ENCODE measurements around the gene IL12RB1.
"Not testable (repeated sequence)": the region's sequence is repeated elsewhere in the genome, so short reads cannot be mapped to it uniquely, and the experiment has no call there.

Gene IL12RB1

GRCh38 chr19:18046059-18046718, 40.5 kb downstream of the IL12RB1 start:
- no peak for TF ChIP-seq CTCF (IDR thresholded peaks at IDR 0.05; ENCODE audit: borderline replicate concordance, control extremely low read depth, extremely low read depth, insufficient read depth, missing control alignments)
- in situ Hi-C loops (cut with MboI; ENCODE audit: low sequenced_read_pairs, unreplicated experiment) = no loop called here
- no peak for DNase-seq (ENCODE audit: low spot score)

GRCh38 chr19:18045307-18046050, 41.3 kb downstream of the IL12RB1 start:
- in situ Hi-C loops (cut with MboI; ENCODE audit: low sequenced_read_pairs, unreplicated experiment) = no loop called here
- DNase-seq (ENCODE audit: low spot score) = no peak
- no peak for TF ChIP-seq CTCF (IDR thresholded peaks at IDR 0.05; ENCODE audit: borderline replicate concordance, control extremely low read depth, extremely low read depth, insufficient read depth, missing control alignments)

GRCh38 chr19:18044825-18045304, 41.9 kb downstream of the IL12RB1 start:
- no peak for TF ChIP-seq CTCF (IDR thresholded peaks at IDR 0.05; ENCODE audit: borderline replicate concordance, control extremely low read depth, extremely low read depth, insufficient read depth, missing control alignments)
- in situ Hi-C loops (cut with MboI; ENCODE audit: low sequenced_read_pairs, unreplicated experiment) = no loop called here

GRCh38 chr19:18043676-18044075, 43.1 kb downstream of the IL12RB1 start:
- no peak for TF ChIP-seq CTCF (IDR thresholded peaks at IDR 0.05; ENCODE audit: borderline replicate concordance, control extremely low read depth, extremely low read depth, insufficient read depth, missing control alignments)
- in situ Hi-C loops (cut with MboI; ENCODE audit: low sequenced_read_pairs, unreplicated experiment) = no loop called here
- DNase-seq (ENCODE audit: low spot score) = no peak

More at GRCh38 chr19:18044825-18045304, 41.9 kb downstream of the IL12RB1 start:
- DNase-seq (ENCODE audit: low spot score) = peak; percentile 90

GRCh38 chr19:18041054-18041453, 45.7 kb downstream of the IL12RB1 start:
- in situ Hi-C loops (cut with MboI; ENCODE audit: low sequenced_read_pairs, unreplicated experiment) = no loop called here
- no peak for TF ChIP-seq CTCF (IDR thresholded peaks at IDR 0.05; ENCODE audit: borderline replicate concordance, control extremely low read depth, extremely low read depth, insufficient read depth, missing control alignments)
- DNase-seq (ENCODE audit: low spot score) = no peak

GRCh38 chr19:18032102-18032501, 54.6 kb downstream of the IL12RB1 start:
- in situ Hi-C loops (cut with MboI; ENCODE audit: low sequenced_read_pairs, unreplicated experiment); DNase-seq (ENCODE audit: low spot score): not testable (repeated sequence)

- DNase-seq (ENCODE audit: low spot score); in situ Hi-C loops (cut with MboI; ENCODE audit: low sequenced_read_pairs, unreplicated experiment): not testable (repeated sequence)
These were observed 55.3 kb downstream of the IL12RB1 start for GRCh38 chr19:18031401-18031800.
